ENCODE measurements around the gene HMX2.

HMX2 gene

GRCh38 chr10:123187781-123188180 lies 39.8 kb downstream of the HMX2 start:
- no peak for DNase-seq (ENCODE audit: extremely low read depth in 1 of 2, low read depth in 1 of 2)

GRCh38 chr10:123191886-123192285 lies 44.0 kb downstream of the HMX2 start:
- DNase-seq (ENCODE audit: extremely low read depth in 1 of 2, low read depth in 1 of 2), result no peak

DNA sequence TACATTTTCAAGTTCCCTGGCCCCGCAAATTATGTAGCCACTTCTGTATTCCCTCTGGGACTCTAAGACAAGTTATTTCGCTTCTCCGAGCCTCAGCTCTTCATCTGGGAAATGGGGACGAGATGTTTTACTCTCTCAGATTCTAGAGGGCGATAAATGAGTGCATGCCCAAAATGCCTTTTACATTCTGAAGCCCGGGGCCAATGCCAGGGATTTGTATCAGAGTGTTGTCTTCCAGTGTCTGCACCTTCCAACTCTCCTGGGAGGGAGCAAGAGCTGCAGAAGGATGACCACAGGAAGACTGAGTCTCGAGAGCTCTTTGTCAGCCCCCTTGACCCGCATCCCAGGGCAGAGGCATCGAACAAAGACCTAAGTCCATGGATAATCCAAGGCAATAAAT lies 46.1 kb downstream of the HMX2 start:
- no peak for DNase-seq (ENCODE audit: extremely low read depth in 1 of 2, low read depth in 1 of 2)
